Measurements from ENCODE around the gene STXBP6. TPM values are rescaled to one million over a fixed set of nuclear protein-coding genes. Genes with fewer than 3 reads are reported as not detected.
A peak's percentile ranks its signal among the peaks of the same experiment; 100 is the strongest.

Gene STXBP6
- total and polyA plus RNA-seq, 2 of the 13 experiments (the other 11 are each of a cell fraction or from before 2014, with no cell fraction given): 35.3 to 42.8 TPM

DNA sequence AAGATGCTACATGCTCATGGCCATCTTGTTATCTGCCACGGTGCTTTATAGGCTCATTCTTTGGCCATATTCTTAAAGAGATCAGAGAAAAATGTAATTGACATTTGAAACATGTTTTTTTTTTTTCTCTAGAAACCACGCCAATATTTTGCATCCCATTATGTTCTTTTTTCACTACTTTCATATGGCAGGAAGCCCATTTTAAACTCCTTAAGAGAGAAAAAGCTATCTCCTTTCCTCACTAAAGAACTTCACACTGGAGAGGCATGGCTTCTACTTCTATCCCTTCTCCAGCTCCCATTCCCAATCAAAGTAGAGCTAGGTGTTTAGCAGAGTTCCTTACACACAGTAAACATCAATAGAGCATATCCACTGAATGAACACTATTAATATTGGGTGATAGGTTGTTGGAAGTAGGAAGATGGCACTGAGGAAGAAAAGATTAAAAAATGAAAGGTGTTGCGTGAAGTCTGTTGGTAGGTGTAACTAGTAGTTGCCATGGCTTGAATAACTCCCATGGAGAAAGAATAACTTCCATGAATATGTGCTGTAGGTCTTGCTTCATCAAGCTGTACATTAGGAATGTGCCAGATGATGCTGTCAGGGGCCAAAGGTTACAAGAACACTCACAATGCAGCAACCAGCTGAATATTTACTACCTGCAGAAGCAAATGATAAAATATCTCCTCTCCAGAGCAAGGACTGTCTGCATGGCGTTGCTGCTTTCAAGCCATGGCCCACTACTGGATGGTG, 178.8 kb downstream of the STXBP6 start (continued):
- TF ChIP-seq, protein P1, sequence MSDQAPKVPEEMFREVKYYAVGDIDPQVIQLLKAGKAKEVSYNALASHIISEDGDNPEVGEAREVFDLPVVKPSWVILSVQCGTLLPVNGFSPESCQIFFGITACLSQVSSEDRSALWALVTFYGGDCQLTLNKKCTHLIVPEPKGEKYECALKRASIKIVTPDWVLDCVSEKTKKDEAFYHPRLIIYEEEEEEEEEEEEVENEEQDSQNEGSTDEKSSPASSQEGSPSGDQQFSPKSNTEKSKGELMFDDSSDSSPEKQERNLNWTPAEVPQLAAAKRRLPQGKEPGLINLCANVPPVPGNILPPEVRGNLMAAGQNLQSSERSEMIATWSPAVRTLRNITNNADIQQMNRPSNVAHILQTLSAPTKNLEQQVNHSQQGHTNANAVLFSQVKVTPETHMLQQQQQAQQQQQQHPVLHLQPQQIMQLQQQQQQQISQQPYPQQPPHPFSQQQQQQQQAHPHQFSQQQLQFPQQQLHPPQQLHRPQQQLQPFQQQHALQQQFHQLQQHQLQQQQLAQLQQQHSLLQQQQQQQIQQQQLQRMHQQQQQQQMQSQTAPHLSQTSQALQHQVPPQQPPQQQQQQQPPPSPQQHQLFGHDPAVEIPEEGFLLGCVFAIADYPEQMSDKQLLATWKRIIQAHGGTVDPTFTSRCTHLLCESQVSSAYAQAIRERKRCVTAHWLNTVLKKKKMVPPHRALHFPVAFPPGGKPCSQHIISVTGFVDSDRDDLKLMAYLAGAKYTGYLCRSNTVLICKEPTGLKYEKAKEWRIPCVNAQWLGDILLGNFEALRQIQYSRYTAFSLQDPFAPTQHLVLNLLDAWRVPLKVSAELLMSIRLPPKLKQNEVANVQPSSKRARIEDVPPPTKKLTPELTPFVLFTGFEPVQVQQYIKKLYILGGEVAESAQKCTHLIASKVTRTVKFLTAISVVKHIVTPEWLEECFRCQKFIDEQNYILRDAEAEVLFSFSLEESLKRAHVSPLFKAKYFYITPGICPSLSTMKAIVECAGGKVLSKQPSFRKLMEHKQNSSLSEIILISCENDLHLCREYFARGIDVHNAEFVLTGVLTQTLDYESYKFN (CRISPR knock-in tag; conservative IDR thresholded peaks at IDR 0.05): peak; percentile 29; the same call in 1 of the 2 replicates
- TF ChIP-seq, protein P2, sequence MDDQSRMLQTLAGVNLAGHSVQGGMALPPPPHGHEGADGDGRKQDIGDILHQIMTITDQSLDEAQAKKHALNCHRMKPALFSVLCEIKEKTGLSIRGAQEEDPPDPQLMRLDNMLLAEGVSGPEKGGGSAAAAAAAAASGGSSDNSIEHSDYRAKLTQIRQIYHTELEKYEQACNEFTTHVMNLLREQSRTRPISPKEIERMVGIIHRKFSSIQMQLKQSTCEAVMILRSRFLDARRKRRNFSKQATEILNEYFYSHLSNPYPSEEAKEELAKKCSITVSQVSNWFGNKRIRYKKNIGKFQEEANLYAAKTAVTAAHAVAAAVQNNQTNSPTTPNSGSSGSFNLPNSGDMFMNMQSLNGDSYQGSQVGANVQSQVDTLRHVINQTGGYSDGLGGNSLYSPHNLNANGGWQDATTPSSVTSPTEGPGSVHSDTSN (CRISPR knock-in tag; IDR thresholded peaks at IDR 0.05; ENCODE audit: borderline replicate concordance): no peak
- TF ChIP-seq RXRB (CRISPR knock-in tag; IDR thresholded peaks at IDR 0.05; ENCODE audit: borderline replicate concordance): no peak
- TF ChIP-seq, protein P3, sequence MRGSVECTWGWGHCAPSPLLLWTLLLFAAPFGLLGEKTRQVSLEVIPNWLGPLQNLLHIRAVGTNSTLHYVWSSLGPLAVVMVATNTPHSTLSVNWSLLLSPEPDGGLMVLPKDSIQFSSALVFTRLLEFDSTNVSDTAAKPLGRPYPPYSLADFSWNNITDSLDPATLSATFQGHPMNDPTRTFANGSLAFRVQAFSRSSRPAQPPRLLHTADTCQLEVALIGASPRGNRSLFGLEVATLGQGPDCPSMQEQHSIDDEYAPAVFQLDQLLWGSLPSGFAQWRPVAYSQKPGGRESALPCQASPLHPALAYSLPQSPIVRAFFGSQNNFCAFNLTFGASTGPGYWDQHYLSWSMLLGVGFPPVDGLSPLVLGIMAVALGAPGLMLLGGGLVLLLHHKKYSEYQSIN (CRISPR knock-in tag; IDR thresholded peaks at IDR 0.05; ENCODE audit: borderline replicate concordance): 0 out of 2 replicates have a peak, but pooled peaks have one; percentile 31
- 0 out of 2 replicates have a peak, but pooled peaks have one; percentile 41 for TF ChIP-seq HMG20A (CRISPR knock-in tag; IDR thresholded peaks at IDR 0.05; ENCODE audit: borderline replicate concordance)
- TF ChIP-seq ATF7 (IDR thresholded peaks at IDR 0.05): peak; percentile 24; the same call in 1 of the 2 replicates
- no peak for TF ChIP-seq ATF7 (CRISPR knock-in tag; IDR thresholded peaks at IDR 0.05)
- no peak for TF ChIP-seq ZNF446 (CRISPR knock-in tag; IDR thresholded peaks at IDR 0.05)
- TF ChIP-seq ZMYM4 (CRISPR knock-in tag; IDR thresholded peaks at IDR 0.05): peak; percentile 67
- TF ChIP-seq SMC3 (IDR thresholded peaks at IDR 0.05; ENCODE audit: low read length): peak; percentile 7; the same call in 1 of the 2 replicates
- TF ChIP-seq ZNF160 (CRISPR knock-in tag; IDR thresholded peaks at IDR 0.05): no peak
- peak; percentile 95 for TF ChIP-seq ZNF549 (CRISPR knock-in tag; IDR thresholded peaks at IDR 0.05)
- TF ChIP-seq ZNF644 (CRISPR knock-in tag; IDR thresholded peaks at IDR 0.05; ENCODE audit: low read depth): peak; percentile 71; the same call in 1 of the 2 replicates
- TF ChIP-seq ZZZ3 (CRISPR knock-in tag; IDR thresholded peaks at IDR 0.05; ENCODE audit: borderline replicate concordance): no peak
- peak; percentile 59; the same call in 1 of the 2 replicates for TF ChIP-seq ZBTB20 (CRISPR knock-in tag; IDR thresholded peaks at IDR 0.05; ENCODE audit: borderline replicate concordance, low read depth)
- TF ChIP-seq, protein P4, sequence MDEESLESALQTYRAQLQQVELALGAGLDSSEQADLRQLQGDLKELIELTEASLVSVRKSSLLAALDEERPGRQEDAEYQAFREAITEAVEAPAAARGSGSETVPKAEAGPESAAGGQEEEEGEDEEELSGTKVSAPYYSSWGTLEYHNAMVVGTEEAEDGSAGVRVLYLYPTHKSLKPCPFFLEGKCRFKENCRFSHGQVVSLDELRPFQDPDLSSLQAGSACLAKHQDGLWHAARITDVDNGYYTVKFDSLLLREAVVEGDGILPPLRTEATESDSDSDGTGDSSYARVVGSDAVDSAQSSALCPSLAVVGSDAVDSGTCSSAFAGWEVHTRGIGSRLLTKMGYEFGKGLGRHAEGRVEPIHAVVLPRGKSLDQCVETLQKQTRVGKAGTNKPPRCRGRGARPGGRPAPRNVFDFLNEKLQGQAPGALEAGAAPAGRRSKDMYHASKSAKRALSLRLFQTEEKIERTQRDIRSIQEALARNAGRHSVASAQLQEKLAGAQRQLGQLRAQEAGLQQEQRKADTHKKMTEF (CRISPR knock-in tag; IDR thresholded peaks at IDR 0.05): peak; percentile 23; the same call in 1 of the 2 replicates
- TF ChIP-seq, protein P5, sequence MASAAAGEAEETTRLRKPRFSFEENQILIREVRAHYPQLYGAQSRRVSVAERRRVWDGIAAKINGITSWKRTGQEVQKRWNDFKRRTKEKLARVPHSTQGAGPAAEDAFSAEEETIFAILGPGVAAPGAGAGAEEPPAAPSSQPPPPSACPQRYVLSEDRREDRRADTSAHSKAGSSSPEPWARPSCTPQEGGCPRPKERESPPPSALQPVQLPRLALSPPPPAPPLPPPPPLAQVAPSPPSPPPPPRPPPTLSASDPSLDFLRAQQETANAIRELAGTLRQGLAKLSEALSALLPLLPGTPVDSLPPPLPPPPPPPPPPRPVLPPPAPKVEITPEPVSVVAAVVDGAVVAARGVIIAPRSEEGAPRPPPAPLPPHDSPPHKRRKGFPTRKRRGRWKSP (CRISPR knock-in tag; IDR thresholded peaks at IDR 0.05): 0 out of 2 replicates have a peak, but pooled peaks have one; percentile 20
- TF ChIP-seq, protein P6, sequence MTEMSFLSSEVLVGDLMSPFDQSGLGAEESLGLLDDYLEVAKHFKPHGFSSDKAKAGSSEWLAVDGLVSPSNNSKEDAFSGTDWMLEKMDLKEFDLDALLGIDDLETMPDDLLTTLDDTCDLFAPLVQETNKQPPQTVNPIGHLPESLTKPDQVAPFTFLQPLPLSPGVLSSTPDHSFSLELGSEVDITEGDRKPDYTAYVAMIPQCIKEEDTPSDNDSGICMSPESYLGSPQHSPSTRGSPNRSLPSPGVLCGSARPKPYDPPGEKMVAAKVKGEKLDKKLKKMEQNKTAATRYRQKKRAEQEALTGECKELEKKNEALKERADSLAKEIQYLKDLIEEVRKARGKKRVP (CRISPR knock-in tag; IDR thresholded peaks at IDR 0.05): peak in 1 of 2 experiments; percentile 15; a peak in 1 of 4 replicates
- TF ChIP-seq FOXA3 (CRISPR knock-in tag; IDR thresholded peaks at IDR 0.05): peak; percentile 46; the same call in 1 of the 2 replicates

Measured in HepG2 (cell line).